ENCODE data around the gene TXNL4A.

DNA sequence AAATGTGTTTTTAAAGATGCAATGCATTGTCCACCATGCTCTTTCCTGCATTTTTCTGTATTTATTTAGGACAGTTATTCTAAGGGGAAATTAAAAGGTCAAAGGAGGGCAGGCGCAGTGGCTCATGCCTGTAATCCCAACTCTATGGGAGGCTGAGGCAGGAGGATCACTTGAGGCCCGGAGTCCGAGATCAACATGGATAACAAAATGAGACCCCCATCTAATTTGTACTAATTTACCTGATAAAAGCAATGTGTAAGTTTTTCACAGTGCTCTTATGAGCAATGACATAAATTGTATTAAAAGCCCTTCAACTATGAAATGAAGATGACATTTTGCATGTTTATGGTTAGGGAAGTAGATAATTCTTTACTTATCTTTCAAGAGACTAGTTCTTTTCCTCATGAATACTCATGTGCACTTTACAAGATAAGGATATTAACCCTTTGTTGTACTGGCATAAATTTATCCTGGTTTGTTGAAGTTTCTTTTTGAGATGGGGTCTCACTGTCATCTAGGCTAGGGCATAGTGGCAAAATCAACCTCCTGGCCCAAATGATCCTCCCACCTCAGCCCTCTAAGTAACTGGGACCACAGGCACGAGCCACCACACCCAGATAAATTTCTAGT is 14.2 kb downstream of the TXNL4A start:
- TF ChIP-seq EZH2 (IDR thresholded peaks at IDR 0.05), result no peak
- TF ChIP-seq, protein P1, sequence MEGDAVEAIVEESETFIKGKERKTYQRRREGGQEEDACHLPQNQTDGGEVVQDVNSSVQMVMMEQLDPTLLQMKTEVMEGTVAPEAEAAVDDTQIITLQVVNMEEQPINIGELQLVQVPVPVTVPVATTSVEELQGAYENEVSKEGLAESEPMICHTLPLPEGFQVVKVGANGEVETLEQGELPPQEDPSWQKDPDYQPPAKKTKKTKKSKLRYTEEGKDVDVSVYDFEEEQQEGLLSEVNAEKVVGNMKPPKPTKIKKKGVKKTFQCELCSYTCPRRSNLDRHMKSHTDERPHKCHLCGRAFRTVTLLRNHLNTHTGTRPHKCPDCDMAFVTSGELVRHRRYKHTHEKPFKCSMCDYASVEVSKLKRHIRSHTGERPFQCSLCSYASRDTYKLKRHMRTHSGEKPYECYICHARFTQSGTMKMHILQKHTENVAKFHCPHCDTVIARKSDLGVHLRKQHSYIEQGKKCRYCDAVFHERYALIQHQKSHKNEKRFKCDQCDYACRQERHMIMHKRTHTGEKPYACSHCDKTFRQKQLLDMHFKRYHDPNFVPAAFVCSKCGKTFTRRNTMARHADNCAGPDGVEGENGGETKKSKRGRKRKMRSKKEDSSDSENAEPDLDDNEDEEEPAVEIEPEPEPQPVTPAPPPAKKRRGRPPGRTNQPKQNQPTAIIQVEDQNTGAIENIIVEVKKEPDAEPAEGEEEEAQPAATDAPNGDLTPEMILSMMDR (IDR thresholded peaks at IDR 0.05), result no peak
